ENCODE results near the gene AOX1.

DNA sequence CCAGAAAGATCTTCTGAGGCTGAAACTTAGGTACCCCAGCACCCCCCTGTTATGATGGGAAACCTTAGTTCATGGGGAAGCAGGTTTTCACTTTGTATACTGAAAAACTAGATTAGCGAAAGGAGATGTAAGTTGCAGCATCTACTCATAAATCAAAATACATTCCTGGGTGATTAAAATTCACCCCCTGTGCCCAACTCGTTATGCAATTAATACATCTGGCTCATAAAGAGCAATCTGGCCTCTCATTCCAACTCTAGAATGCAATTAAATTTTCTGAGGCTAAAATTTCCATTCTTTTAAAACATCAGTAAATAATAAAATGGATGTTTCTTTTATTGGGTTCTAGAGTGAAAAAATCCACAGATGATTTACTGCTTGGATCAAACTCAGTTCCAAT lies 115.0 kb downstream of the AOX1 start:
- no peak for TF ChIP-seq POLR2A (IDR thresholded peaks at IDR 0.05)
- TF ChIP-seq, protein P1, sequence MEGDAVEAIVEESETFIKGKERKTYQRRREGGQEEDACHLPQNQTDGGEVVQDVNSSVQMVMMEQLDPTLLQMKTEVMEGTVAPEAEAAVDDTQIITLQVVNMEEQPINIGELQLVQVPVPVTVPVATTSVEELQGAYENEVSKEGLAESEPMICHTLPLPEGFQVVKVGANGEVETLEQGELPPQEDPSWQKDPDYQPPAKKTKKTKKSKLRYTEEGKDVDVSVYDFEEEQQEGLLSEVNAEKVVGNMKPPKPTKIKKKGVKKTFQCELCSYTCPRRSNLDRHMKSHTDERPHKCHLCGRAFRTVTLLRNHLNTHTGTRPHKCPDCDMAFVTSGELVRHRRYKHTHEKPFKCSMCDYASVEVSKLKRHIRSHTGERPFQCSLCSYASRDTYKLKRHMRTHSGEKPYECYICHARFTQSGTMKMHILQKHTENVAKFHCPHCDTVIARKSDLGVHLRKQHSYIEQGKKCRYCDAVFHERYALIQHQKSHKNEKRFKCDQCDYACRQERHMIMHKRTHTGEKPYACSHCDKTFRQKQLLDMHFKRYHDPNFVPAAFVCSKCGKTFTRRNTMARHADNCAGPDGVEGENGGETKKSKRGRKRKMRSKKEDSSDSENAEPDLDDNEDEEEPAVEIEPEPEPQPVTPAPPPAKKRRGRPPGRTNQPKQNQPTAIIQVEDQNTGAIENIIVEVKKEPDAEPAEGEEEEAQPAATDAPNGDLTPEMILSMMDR (IDR thresholded peaks at IDR 0.05) = no peak
- no peak for TF ChIP-seq EP300 (IDR thresholded peaks at IDR 0.05)
